Activated T-cell treated with anti-CD3 and anti-CD28 coated beads, Interleukin-2, amount 50 U/mL, for 48 hours (primary cell): Measurements from ENCODE around the gene SPAAR.
"Not testable (repeated sequence)": the region's sequence is repeated elsewhere in the genome, so short reads cannot be mapped to it uniquely, and the experiment has no call there.

Source experiments
- DNase-seq, 2 experiments: peaks; one replicate each; pipeline ENCODE4 v3.0.0-alpha.2; 2020

Gene SPAAR

DNA sequence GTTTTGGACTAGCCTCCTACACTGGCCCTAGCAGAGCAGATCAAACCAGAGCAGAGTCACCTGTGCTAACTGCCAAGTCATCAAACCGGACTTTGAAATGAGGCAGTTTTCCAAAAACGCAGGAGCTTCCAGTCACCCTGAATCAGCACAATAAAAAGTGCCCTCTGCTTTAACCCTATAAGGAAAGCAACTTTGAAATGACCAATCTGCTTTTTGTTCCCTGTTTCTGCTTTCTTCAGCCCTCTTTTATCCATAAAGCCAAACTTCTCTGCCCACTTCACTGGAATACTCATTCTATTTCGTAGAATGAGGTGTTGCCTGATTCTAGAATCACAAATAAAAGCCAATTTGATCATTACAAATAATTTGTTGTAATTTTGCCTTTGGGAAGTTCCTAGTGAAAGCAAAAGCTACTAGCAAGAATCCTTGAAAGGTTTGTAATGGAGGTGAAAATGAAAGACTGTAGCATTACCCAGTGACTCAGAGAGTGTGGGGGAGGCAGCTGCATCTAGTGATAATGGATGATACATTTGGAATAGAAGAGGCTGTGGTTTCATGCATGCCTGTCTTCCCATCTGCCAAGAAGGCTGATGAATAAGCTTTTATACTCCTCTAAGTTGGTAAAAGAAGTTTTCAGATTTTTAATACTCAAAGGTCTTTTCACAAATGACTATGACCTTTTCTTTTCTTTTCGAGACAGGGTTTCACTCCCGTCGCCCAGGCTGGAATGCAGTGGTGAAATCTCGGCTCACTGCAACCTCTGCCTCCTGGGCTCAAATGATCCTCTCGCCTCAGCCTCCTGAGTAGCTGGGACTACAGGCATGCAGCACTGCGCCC lies 14.9 kb downstream of the SPAAR start:
- DNase-seq = no peak

DNA sequence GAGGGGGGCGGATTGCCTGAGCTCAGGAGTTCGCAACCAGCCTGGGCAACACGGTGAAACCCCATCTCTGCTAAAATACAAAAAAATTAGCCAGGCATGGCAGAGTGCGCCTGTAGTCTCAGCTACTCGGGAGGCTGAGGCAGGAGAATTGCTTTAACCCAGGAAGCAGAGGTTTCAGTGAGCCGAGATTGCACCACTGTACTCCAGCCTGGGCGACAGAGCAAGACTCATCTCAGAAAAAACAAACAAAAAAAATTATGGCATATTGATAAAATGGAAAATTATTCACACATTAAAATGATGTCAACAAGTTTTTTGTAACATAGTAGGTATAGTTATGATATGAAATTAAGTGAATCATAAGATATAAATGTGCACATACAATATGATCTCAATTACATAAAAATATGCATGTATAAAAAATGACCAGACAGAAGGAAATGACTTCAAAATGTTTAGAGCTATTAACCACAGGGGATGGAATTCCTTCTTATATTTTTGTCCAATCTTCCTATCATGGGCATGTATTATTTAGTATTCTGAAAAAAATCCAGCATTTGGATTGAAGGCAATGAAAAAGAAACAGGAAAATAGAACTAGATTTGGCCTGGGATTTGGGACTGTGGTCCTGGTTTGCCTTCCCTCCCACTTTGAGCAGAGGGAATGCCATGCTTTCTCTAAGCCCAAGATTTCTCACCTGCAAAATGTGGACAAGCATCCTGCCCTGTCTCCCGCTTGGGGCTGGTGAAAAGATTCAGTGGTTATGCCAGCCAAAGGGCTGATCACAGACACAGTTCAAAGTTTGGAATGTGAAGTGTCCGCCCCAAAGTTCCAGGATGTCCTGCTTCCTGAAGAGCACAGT lies 19.5 kb downstream of the SPAAR start:
- no peak for DNase-seq

DNA sequence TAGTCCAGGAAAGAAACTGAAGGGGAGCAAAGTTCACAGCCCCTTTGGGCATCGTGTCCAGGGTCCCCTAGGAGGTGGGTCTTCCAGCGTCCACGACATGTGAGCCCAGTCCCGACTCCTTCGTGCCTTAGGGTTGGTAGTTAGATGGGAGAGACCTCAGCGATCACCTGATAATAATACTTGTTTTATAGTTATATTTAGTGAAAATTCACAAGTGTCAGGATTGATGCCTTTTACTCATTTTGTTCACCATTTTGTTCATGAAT lies 20.1 kb downstream of the SPAAR start:
- no peak for DNase-seq

DNA sequence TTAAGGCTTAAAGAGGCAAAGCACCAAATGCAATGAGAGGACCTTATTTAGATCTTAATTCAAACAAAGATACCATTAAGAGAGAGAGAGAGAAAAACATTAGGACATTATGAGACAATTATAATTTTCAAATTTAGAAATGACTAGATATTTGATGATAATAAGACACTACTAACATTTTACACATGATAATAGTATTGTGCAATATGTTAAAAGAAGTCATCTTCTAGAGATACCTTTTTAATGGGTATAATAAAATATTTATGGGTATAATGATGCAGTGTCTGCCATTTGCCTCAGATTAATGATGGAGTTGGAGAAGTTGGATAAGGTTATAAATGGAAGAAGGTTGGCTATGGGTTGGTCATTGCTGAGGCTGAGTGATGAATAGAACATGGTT lies 21.2 kb downstream of the SPAAR start:
- DNase-seq = no peak

DNA sequence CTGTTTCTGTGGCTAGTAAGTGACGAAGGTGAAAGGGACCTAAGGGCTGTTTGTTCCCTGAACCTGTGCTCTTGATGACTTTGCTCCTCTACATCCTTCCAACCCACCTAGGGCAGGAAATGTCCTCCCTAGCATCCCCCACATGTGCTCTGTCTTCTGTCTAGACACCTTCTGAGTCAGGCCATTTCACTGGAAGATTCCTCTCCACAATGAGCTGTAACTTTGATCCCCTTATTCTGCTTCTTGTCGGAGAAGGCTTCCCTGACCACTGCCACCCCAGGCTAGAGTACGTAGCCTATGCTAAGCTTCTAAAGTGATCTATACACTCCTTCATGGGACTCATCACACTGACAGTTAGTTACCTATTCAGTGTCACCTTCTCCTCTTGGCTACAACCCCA lies 21.7 kb downstream of the SPAAR start:
- DNase-seq = no peak

DNA sequence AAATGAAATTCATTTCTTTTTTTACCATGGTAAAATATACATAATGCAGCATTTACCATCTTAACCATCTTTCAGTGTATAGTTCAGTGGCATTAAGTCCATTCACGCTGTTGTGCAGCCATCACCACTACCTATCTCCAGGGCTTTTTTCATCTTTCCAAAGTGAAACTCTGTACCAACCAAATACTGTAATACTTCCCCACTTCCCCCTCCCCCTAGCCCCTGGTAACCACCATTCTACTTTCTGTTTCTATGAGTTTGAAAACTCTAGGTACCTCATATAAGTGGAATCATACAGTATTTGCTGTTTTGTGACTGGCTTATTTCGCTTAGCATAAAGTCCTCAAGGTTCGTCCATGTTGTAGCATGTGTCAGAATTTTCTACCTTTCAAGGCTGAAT lies 23.4 kb downstream of the SPAAR start:
- DNase-seq = no peak

DNA sequence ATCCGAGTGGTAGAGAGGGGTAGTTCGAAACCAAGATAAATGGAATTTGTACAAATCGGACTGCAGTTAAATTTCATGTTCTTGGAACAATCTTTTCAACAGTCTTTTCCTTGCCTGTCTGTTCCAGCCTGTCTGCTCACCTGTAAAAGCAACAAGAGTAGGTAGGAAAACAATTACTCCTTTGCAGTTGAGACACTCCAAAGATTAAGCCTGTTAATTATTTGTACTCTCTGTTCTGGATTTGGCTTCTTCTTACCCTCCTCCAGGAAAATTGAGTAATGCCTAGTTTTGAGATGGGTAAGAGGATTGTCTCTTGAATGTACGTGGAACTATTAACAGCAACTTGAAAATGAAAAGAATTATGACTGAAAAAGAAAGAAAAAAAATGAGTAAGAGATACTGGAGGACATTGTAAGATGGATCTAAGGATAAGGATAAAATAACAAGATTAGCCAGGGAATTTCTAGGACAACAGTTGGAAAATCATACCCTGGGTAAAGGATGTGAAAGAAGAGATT lies 24.3 kb downstream of the SPAAR start:
- no peak for DNase-seq

DNA sequence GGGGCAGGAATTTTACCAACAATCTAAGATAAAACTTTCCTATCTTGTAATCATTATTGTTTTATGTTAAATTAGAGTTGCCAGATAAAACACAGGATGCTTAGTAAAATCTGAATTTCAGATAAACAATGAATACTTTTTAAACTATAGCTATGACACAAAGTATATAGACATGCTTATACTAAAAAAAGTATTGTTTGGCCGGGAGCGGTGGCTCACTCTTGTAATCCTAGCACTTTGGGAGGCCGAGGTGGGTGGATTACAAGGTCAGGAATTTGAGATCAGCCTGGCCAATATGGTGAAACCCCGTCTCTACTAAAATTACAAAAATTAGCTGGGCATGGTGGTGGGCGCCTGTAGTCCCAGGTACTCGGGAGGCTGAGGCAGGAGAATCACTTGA lies 24.8 kb downstream of the SPAAR start:
- not testable (repeated sequence) for DNase-seq

DNA sequence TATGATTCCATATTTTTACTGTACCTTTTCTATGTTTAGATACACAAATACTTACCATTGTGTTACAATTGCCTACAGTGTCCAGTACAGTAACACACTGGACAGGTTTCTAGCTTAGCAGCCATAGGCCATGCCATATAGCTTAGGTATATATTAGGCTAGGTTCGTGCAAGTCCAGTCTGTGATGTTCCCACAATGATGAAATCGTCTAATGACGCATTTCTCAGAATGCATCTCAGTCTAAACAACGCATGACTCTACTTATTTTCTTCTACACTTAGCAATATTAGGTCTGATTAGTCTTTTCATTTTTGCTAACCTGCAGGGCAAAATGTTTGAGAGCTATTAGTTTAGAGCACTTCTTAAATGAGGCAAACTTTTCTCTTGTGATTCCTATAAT lies 26.0 kb downstream of the SPAAR start:
- no peak for DNase-seq

DNA sequence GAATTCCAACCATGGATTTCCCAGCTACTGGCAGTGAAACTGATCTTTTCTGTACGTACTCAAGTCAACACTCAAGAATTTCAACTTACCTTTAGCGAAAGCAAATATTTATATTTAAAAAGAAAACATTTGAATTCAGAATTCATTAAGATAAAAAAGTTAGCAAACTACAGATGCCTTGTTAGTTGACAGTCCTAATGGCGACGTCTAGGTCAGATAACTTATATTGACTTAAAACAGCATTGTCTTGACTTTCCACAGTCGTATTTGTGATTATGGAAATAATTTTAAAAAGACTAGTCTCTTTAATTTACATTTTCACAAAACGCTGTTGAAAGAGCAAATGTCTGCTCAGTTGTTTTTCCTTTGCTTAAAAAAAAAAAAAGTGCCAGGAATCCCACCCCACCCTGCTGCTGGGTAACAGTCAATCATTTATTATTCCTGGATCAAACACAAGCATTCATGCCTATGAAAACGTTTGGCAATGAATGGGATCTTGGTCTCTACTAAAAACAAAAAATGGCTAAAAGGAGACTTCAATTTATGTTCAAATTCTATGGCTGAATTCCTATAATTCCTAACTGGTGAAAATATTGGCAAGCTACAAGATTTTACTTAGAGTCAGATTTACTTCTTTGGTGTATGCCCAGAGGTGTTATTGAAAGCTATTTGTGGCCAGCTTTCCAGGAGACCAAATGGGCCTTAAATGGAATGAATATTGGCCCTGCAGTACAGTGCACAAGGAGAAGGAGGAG lies 26.6 kb downstream of the SPAAR start:
- DNase-seq = no peak

DNA sequence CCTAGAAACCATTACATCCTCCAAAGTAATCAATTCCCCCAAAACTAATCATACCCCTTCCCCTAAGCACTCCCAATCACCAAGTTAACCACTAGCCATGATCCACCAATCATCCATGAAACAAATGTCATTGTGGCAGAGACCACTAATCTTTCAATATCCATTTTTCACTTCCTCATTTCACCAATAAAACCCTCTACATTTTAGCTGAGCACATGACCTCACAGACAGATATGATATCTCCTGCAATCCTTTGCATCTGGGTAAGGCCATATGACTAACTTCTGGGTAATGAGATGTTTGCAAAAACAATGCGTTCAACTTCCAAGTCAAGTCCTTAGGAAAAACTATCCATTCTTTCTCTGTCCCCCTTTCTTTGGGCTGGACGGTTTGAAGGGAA lies 27.9 kb downstream of the SPAAR start:
- no peak for DNase-seq

DNA sequence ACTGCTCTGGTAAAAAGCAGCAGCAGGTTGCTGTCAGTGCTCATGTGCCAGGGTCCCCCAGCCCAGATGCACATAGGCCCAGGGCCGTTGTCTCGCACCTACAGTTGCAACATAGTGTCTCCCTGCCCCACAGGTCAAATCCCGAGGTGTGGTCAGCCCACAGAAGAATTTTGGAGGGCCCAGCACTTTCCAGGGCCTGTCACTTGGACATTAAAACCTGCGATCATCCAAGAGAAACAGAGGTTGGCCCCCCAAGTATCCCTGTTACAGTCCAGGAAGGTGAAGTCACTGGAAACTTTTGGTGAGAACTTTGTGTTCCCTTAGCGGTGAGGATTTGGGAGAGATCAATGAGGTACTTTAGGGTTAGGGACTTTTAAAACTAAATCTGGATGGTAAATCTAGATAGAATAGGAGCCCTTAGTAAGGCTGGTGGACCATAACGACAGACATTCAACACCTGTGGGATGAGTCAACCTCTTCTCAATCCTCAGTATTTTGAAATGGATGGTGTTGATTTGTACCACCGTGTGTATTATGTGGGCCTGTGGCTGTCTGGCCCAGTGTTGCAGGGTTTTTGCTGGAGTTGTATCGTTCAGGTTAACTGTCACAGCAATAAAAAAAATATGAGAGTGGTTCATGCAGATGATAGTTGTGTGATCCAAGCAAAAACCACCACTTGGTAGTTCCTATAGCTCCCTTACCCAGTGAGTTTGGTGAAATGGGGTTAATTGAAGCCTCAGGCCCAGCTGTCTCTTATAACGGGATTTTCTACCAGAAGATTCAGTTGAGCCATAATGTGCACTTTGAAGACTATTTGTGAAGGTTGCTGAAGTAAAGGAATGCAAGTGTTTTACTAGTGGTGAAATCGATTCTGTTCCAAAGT lies 29.4 kb downstream of the SPAAR start:
- no peak for DNase-seq

DNA sequence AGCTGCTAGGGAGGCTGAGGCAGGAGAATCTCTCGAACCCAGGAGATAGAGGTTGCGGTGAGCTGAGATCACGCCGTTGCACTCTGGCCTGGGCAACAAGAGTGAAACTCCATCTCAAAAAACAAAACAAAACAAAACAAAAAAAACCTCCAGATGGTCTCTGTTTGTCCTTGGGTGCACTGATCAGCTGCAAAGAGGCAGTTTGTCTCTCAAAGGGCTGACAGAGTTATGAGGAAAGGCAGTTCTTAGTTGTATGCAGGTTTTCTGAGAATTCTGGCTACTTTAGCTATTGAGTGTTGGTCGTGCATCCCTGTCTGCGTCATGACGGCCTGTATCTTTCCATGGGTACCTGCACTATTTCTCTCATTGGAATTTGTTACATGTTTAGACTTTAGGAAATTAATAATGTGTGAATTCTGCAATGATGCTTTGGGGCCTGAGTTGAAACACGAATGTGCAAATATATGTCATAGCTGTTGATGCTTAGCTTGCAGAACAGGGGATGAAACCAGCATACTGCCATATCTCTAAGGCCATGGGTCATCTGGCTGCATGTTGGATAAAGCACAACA lies 30.5 kb downstream of the SPAAR start:
- no peak for DNase-seq

DNA sequence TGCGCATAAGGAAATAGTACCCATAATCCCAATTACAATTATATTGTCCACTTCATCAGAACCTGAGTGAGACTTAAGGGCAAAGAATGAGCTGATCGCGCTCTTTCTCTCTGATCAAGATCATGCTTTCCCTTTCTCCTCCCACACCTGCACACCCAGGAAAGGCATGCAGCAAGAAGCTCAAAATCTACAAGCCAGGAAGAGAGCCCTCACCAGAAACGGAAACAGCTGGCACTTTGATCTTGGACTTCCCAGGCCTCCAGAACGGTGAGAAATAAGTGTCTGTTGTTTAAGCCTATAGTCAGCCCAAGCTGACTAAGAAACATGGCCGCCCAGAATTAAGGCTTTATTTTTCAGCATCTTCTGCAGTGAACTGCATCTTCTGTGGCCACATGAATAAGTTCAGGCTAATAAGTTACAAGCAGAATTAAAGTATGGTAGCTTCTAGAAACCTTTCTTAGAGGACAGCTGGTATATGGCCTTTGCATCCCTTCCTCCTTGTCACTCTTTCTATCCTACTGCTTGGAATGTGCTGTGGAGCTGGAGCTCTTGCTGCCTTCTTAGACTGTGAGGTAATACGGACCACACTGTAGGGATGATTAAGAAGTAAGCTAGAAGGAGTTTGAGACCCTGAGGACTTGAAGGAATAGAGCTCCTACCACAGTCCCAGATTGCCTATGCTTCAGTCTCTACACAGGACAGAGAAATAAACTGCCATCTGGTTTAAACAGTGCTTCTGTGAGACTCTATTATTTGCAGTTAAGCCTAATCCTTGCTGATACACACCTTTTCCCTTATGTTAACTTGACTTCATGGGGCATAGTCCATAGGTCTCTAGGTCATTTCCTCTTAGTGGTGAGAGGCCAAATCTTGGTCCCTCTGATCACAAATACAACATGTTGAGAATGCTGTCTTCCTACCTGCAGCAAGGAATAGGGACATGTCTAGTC lies 31.4 kb downstream of the SPAAR start:
- DNase-seq = peak in 1 of 2 experiments; percentile 35

DNA sequence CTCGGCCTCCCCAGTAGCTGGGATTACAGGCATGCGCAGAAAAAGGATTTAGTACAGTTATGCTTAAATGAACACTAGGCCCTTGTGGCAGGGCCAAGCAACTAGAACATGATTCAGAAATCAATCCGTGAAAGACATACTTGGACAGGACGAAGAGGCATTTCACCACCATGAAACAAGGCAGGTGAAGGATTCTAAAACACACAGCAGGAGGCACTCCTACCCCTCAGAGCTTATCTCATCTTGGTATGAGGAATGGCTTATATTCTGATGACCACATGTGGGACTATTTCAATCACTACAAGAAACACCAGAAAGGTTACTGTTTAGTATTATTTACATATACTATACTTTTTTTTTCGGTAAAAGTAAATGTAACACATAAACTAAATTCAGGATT lies 33.0 kb downstream of the SPAAR start:
- DNase-seq = no peak

DNA sequence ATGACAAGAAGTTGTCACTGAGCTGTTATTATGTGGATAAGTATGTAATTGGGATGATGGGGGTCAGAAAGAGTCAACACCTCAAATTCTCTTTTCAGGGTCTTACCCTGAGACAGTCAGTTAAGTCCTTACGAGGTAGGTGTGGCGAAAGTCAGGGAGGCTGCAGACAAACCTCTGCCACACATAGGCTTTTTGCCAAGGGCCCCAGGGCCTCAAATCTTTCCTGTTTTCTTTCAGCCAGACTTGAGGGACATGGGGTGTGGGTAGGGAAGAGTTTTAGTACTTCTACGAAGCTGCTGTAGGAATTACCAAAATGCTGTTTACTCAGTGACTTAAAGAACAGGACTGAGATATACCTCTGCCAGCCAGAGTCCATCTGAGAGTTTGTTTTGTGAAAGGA lies 34.9 kb downstream of the SPAAR start:
- no peak for DNase-seq

DNA sequence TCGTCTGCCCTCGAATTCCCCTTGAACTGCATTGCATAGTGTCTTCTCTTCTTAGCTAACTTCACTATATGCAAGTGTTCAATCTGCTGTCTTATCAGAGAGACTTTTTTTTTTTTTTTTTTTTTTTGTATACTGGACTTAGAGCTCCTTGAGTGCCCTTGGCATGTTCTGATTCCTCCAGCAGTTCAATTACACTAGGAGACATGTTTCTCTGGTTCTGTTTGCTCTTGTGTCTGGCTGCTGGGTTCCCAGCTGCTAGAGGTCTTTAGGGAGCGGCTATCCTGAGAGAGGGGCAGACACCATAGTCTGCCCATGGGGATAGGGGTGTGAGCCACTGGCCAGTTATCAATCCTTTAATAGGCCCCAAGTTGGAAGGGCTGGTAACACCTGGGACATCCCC lies 35.6 kb downstream of the SPAAR start:
- DNase-seq = no peak

DNA sequence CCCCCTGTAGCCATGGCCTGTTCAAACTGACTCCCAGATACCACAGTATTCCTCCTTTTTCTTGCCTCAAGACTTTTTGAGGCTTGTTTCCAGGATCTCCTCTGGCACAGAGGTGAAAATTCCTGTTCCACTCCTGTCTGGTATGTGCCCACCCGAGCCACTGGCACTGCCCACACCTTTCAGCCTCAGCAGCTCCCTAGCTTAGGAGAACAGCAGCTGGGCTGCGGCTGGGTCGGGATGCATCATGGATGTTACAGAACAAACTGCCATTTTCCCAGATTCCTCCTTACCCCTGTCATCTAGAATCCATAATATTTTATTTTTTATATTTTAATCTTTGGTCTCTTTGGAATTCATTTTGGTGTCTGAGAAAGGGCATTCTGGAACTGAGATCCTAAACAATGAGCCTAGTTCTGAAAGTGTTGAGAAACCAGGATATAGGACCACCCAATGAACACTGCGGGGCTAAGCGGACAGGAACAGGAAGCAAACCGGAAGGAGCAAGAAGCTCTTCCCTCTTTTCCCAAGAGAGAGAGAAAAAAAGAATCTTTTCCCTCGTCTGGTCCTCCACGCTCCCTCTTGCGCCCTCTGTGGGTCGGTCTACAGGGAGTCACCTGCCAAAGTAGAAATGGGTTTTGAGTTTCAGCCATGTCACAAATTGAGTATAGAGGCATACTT lies 36.2 kb downstream of the SPAAR start:
- DNase-seq = peak; percentile 75 to 78

DNA sequence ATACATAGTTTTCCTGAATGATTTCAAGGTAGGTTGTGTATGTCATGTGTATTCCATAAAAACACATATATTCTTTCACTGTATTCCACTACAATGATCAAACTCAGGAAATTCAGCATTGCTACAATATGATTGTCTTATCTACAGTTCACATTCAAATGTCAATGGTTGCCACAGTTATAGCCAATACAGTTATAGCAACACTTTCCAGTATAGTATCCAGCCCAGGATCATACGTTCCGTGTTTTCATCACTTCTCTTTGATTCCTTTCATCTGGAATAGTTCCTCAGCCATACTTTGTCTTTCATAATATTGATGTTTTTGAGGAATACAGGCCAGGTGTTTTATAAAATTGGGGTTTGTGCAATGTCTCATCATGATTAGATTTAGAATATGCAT lies 39.2 kb downstream of the SPAAR start:
- no peak for DNase-seq

DNA sequence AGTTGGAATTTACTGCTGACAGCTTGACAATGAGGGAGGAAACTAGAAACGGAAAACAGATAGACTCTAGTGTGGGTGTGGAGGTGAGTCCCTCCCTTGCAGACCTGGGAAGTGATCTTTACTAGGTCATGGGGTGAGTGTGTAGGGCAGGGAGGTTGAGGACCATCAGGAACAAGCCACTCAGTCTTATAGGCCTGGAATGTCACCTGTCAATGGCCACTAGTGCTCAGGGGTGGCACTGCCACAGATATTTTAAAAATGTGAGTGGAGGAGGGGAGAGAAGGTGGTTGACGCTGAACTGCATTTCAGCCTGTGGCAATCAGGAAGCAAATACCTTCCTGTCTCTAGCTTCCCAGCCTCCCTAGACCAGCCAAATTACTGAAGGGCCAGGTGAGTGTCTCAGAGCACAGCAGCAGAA lies 39.6 kb downstream of the SPAAR start:
- no peak for DNase-seq
